Measurements from ENCODE around the gene MAOA.

Gene MAOA

DNA sequence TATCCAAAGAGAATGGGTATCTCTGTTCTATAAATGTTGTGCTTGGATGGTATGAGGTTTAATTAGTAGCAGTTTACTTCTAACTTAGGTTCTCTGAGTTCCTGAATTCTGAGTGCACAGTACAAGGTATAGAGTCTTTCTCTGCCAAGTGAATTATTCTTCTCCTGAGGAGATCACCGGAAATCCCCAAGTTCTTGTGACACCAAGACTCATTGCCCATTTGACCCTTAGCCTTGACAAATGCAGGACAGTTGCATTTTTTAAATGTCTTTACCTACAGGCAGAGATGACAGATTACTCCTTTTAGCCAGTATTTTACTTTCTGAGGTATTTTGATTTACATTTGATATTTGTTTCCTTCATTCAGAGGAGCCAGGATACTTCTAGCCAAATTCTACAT, 72.9 kb downstream of the MAOA start:
- no peak for DNase-seq (ENCODE audit: extremely low spot score)
- ChIA-PET POLR2A (no interaction called here), CTCF (no interaction called here)
- no peak for TF ChIP-seq ARNT (IDR thresholded peaks at IDR 0.05)
- TF ChIP-seq ELF4 (IDR thresholded peaks at IDR 0.05), result no peak
- no peak for TF ChIP-seq SUZ12 (IDR thresholded peaks at IDR 0.05)
- TF ChIP-seq HDGF (IDR thresholded peaks at IDR 0.05; ENCODE audit: borderline replicate concordance), result no peak
- TF ChIP-seq LEF1 (IDR thresholded peaks at IDR 0.05; ENCODE audit: borderline replicate concordance), result no peak
- TF ChIP-seq ZNF384 (IDR thresholded peaks at IDR 0.05), result no peak
- TF ChIP-seq FOXK2 (IDR thresholded peaks at IDR 0.05), result no peak
- no peak for TF ChIP-seq NFRKB (IDR thresholded peaks at IDR 0.05)
- TF ChIP-seq FOXA1 (IDR thresholded peaks at IDR 0.05), result no peak
- no peak for TF ChIP-seq FOXM1 (IDR thresholded peaks at IDR 0.05; ENCODE audit: borderline replicate concordance)
- TF ChIP-seq CTBP1 (IDR thresholded peaks at IDR 0.05; ENCODE audit: borderline replicate concordance), result no peak
- TF ChIP-seq, protein P1, sequence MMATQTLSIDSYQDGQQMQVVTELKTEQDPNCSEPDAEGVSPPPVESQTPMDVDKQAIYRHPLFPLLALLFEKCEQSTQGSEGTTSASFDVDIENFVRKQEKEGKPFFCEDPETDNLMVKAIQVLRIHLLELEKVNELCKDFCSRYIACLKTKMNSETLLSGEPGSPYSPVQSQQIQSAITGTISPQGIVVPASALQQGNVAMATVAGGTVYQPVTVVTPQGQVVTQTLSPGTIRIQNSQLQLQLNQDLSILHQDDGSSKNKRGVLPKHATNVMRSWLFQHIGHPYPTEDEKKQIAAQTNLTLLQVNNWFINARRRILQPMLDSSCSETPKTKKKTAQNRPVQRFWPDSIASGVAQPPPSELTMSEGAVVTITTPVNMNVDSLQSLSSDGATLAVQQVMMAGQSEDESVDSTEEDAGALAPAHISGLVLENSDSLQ (IDR thresholded peaks at IDR 0.05), result no peak

DNA sequence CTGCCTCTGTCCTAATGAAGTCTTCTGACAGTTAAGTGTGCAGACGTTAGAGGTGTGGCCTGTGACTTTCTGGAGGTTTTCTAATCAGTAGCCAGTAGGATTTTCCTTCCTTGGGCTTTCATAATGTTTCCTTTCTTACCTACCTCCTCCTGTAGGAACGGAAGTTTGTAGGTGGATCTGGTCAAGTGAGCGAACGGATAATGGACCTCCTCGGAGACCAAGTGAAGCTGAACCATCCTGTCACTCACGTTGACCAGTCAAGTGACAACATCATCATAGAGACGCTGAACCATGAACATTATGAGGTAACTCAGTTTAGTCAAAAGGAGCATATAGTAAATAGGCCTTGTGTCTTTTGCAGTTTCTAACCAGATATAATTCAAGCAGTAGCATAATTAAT, 75.0 kb downstream of the MAOA start:
- POLR2A ChIA-PET, result no interaction called here
- TF ChIP-seq CTBP1 (IDR thresholded peaks at IDR 0.05; ENCODE audit: borderline replicate concordance), result no peak
- TF ChIP-seq L3MBTL2 (conservative IDR thresholded peaks at IDR 0.05), result no peak
- no peak for TF ChIP-seq SP1 (IDR thresholded peaks at IDR 0.05)
- TF ChIP-seq FOXK2 (IDR thresholded peaks at IDR 0.05), result no peak
- CTCF ChIA-PET, result no interaction called here
- DNase-seq (ENCODE audit: extremely low spot score), result no peak

DNA sequence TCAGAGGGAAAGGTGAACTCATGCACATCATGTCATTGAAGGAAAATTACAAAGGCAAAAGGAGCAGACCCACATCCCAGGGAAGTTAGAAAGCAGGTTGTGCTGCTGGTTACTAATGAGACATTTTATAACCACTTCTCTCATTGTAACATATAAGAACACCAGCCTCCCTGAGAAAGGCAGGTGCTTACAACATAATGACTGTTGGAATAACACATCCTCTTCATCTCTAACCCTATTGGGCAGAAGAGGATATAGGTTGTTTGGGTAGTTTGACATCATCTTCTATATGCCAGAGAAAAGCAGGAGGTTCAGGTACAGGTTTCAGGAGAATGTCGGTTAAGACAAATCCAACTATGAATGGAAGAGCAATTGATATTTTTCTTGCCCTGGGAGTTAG, 77.6 kb downstream of the MAOA start:
- CTCF ChIA-PET, result no interaction called here
- no peak for DNase-seq (ENCODE audit: extremely low spot score)
- TF ChIP-seq L3MBTL2 (conservative IDR thresholded peaks at IDR 0.05) (no peak), BHLHE40 (IDR thresholded peaks at IDR 0.05; ENCODE audit: borderline replicate concordance) (no peak), HDGF (IDR thresholded peaks at IDR 0.05; ENCODE audit: borderline replicate concordance) (no peak), NFRKB (IDR thresholded peaks at IDR 0.05) (no peak), LEF1 (IDR thresholded peaks at IDR 0.05; ENCODE audit: borderline replicate concordance) (no peak), SUZ12 (IDR thresholded peaks at IDR 0.05) (no peak), FOXM1 (IDR thresholded peaks at IDR 0.05; ENCODE audit: borderline replicate concordance) (no peak), CTBP1 (IDR thresholded peaks at IDR 0.05; ENCODE audit: borderline replicate concordance) (no peak), FOXK2 (IDR thresholded peaks at IDR 0.05) (no peak)
- POLR2A ChIA-PET, result no interaction called here

DNA sequence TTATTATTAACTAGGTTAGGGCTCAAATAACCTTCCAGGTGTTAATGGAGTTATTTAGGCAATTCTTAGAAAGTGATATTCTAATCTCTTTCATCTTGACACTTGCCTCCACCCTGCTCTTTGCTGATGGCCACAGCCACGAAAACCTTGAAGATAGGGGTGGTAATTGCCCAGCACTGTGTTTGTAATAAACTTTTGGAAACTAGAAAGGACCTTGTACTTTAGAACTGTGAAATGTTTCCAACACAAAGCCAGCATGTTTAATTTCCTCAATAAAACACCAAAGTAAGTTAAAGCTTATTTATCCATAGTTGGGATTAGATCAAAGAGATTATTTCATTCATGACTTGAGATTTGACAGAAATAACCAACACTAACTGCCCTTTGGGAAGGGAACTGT, 78.3 kb downstream of the MAOA start:
- TF ChIP-seq SP1 (IDR thresholded peaks at IDR 0.05), result no peak
- TF ChIP-seq BHLHE40 (IDR thresholded peaks at IDR 0.05; ENCODE audit: borderline replicate concordance), result no peak
- TF ChIP-seq HDGF (IDR thresholded peaks at IDR 0.05; ENCODE audit: borderline replicate concordance), result no peak
- no peak for TF ChIP-seq SUZ12 (IDR thresholded peaks at IDR 0.05)
- TF ChIP-seq NFRKB (IDR thresholded peaks at IDR 0.05), result no peak
- no peak for TF ChIP-seq CTBP1 (IDR thresholded peaks at IDR 0.05; ENCODE audit: borderline replicate concordance)
- TF ChIP-seq ZNF384 (IDR thresholded peaks at IDR 0.05), result no peak
- no peak for TF ChIP-seq L3MBTL2 (conservative IDR thresholded peaks at IDR 0.05)
- TF ChIP-seq TARDBP (IDR thresholded peaks at IDR 0.05), result no peak
- no peak for TF ChIP-seq LEF1 (IDR thresholded peaks at IDR 0.05; ENCODE audit: borderline replicate concordance)
- TF ChIP-seq ARNT (IDR thresholded peaks at IDR 0.05), result no peak
- no peak for TF ChIP-seq FOXM1 (IDR thresholded peaks at IDR 0.05; ENCODE audit: borderline replicate concordance)
- TF ChIP-seq, protein P1 (IDR thresholded peaks at IDR 0.05), result no peak
- TF ChIP-seq FOXA1 (IDR thresholded peaks at IDR 0.05), result no peak
- TF ChIP-seq ELF4 (IDR thresholded peaks at IDR 0.05), result no peak
- ChIA-PET POLR2A (no interaction called here), CTCF (no interaction called here)
- no peak for DNase-seq (ENCODE audit: extremely low spot score)

DNA sequence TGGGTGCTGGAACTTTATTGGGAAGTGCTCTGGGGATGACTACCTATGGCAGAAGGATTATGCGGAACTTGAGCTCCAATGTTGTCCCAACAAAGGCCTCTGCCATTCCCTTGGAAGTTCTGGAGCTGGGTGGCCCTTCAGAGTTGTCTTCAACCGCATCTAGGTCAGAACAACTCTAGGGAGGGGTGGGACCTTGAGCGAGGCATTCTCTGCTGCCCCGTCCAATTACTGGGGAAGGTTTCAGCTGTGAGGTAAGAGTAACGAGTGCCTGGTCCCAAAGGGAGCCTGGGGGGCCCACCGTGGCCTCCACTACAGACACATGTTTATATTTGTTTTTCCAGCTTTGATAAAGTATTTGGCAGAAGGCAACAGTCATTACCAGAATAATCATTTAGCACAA, 79.4 kb downstream of the MAOA start:
- DNase-seq (ENCODE audit: extremely low spot score), result no peak
- ChIA-PET CTCF (interaction anchor here (1.2 kb wide), 1 partner anchor 15 kb away, joined by 3 read pairs; no protein-coding TSS in a partner anchor), POLR2A (no interaction called here)
- TF ChIP-seq, protein P1 (IDR thresholded peaks at IDR 0.05), result no peak
- no peak for TF ChIP-seq FOXA1 (IDR thresholded peaks at IDR 0.05)
- no peak for TF ChIP-seq HDGF (IDR thresholded peaks at IDR 0.05; ENCODE audit: borderline replicate concordance)
- no peak for TF ChIP-seq ELF4 (IDR thresholded peaks at IDR 0.05)
- no peak for TF ChIP-seq CTBP1 (IDR thresholded peaks at IDR 0.05; ENCODE audit: borderline replicate concordance)
- TF ChIP-seq BHLHE40 (IDR thresholded peaks at IDR 0.05; ENCODE audit: borderline replicate concordance), result no peak

DNA sequence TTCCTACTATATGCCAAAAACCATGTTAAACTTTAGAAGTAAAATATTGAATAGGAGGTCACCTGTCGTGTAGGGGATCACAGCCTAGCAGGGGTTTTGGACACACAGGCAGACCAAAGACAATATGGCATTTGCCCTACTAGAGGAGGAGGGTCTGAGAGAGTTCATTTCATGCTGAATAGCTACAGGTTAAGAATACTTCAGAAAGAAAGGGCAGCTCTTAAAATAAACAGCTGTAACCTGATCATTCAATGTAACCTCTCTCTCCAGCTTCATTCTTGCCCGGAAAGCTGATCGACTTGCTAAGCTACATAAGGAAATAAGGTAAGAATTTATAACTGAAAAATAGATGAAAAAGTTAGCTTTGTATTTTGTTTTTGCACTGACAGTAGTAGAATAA, 79.9 kb downstream of the MAOA start:
- DNase-seq (ENCODE audit: extremely low spot score), result no peak
- CTCF ChIA-PET, result interaction anchor here (1.2 kb wide), 1 partner anchor 14 kb away, joined by 3 read pairs; no protein-coding TSS in a partner anchor
- POLR2A ChIA-PET, result no interaction called here
- no peak for TF ChIP-seq HDGF (IDR thresholded peaks at IDR 0.05; ENCODE audit: borderline replicate concordance)
- TF ChIP-seq LEF1 (IDR thresholded peaks at IDR 0.05; ENCODE audit: borderline replicate concordance), result no peak
- no peak for TF ChIP-seq SUZ12 (IDR thresholded peaks at IDR 0.05)
- TF ChIP-seq L3MBTL2 (conservative IDR thresholded peaks at IDR 0.05), result no peak
- TF ChIP-seq FOXM1 (IDR thresholded peaks at IDR 0.05; ENCODE audit: borderline replicate concordance), result no peak
- no peak for TF ChIP-seq ZNF384 (IDR thresholded peaks at IDR 0.05)
- TF ChIP-seq ARNT (IDR thresholded peaks at IDR 0.05), result no peak
- no peak for TF ChIP-seq BHLHE40 (IDR thresholded peaks at IDR 0.05; ENCODE audit: borderline replicate concordance)
- no peak for TF ChIP-seq CTBP1 (IDR thresholded peaks at IDR 0.05; ENCODE audit: borderline replicate concordance)
- no peak for TF ChIP-seq FOXA1 (IDR thresholded peaks at IDR 0.05)

Measured in HEK293T (cell line).